Stimulated activated CD4-positive, alpha-beta T cell treated with anti-CD3 and anti-CD28 coated beads, Interleukin-4, amount 100 ng/mL, for 1 hour (primary cell): Measurements from ENCODE around the gene UBXN6.

ENCODE experiments used
- DNase-seq: peaks from one replicate; pipeline ENCODE4 v3.0.0-alpha.2; 2020

Gene UBXN6

GRCh38 chr19:4437103-4437502 lies 20.5 kb downstream of the UBXN6 start:
- no peak for DNase-seq

GRCh38 chr19:4436231-4436630 lies 21.4 kb downstream of the UBXN6 start:
- DNase-seq, result no peak

GRCh38 chr19:4434391-4434790 lies 23.2 kb downstream of the UBXN6 start:
- no peak for DNase-seq

- DNase-seq, result no peak
Measured at GRCh38 chr19:4432918-4433506, 24.6 kb downstream of the UBXN6 start.

- DNase-seq, result no peak
Measured at GRCh38 chr19:4431808-4432674, 25.6 kb downstream of the UBXN6 start.

GRCh38 chr19:4431296-4431695 lies 26.3 kb downstream of the UBXN6 start:
- no peak for DNase-seq

GRCh38 chr19:4430760-4431159 lies 26.8 kb downstream of the UBXN6 start:
- DNase-seq, result no peak

GRCh38 chr19:4429771-4430171 lies 27.8 kb downstream of the UBXN6 start:
- no peak for DNase-seq

GRCh38 chr19:4429256-4429655 lies 28.3 kb downstream of the UBXN6 start:
- DNase-seq, result no peak

- no peak for DNase-seq
Measured at GRCh38 chr19:4428326-4428975, 29.1 kb downstream of the UBXN6 start.

GRCh38 chr19:4425537-4425936 lies 32.1 kb downstream of the UBXN6 start:
- no peak for DNase-seq

GRCh38 chr19:4423416-4424126 lies 34.0 kb downstream of the UBXN6 start:
- DNase-seq, result no peak

- DNase-seq, result no peak
Measured at GRCh38 chr19:4416268-4416667, 41.3 kb downstream of the UBXN6 start.

- DNase-seq, result no peak
Measured at GRCh38 chr19:4415352-4415751, 42.2 kb downstream of the UBXN6 start.

GRCh38 chr19:4414800-4415321 lies 42.7 kb downstream of the UBXN6 start:
- DNase-seq, result no peak

- no peak for DNase-seq
Measured at GRCh38 chr19:4414144-4414799, 43.3 kb downstream of the UBXN6 start.

- DNase-seq, result no peak
Measured at GRCh38 chr19:4413588-4413987, 44.0 kb downstream of the UBXN6 start.

- DNase-seq, result no peak
Measured at GRCh38 chr19:4409123-4409933, 48.3 kb downstream of the UBXN6 start.

GRCh38 chr19:4406626-4407025 lies 51.0 kb downstream of the UBXN6 start:
- no peak for DNase-seq

GRCh38 chr19:4405977-4406376 lies 51.6 kb downstream of the UBXN6 start:
- no peak for DNase-seq

GRCh38 chr19:4403005-4403761 lies 54.4 kb downstream of the UBXN6 start:
- no peak for DNase-seq
